Ovary (tissue), 3 donors: Measurements from ENCODE around the gene SP6.

Experiments used
- EP300 ChIP-seq: sonication (generic); formaldehyde crosslinking; IDR thresholded peaks from one replicate; pipeline ENCODE4 v1.6.1; 2017; ENCODE audit warnings: antibody characterized with exemption
- TF ChIP-seq, protein P1 (sequence below), 3 donors: fragments of 450-650 bp in 2 of 3; fragments of 200-600 bp in 1 of 3; IDR thresholded peaks; one replicate each; pipeline versions ENCODE4 v1.5.1 to v1.8.0; 2016 to 2022; ENCODE audit warnings: antibody characterized with exemption in 3 of 3, mild to moderate bottlenecking in 1 of 3
- donor health status: DM: no; HTN: no; CAD: no.

GRCh38 chr17:47822785-47823184 lies 28.2 kb downstream of the SP6 start:
- TF ChIP-seq, protein P1, sequence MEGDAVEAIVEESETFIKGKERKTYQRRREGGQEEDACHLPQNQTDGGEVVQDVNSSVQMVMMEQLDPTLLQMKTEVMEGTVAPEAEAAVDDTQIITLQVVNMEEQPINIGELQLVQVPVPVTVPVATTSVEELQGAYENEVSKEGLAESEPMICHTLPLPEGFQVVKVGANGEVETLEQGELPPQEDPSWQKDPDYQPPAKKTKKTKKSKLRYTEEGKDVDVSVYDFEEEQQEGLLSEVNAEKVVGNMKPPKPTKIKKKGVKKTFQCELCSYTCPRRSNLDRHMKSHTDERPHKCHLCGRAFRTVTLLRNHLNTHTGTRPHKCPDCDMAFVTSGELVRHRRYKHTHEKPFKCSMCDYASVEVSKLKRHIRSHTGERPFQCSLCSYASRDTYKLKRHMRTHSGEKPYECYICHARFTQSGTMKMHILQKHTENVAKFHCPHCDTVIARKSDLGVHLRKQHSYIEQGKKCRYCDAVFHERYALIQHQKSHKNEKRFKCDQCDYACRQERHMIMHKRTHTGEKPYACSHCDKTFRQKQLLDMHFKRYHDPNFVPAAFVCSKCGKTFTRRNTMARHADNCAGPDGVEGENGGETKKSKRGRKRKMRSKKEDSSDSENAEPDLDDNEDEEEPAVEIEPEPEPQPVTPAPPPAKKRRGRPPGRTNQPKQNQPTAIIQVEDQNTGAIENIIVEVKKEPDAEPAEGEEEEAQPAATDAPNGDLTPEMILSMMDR (IDR thresholded peaks at IDR 0.05): no peak
- TF ChIP-seq EP300: no peak
